Measurements from ENCODE around the gene ADIPOR2. TPM values are rescaled to one million over a fixed set of nuclear protein-coding genes. Genes with fewer than 3 reads are reported as not detected.

ADIPOR2 gene
- total RNA-seq, 1 experiment from 2014 or later, result 58.5 TPM

GRCh38 chr12:1777798-1778197 lies 86.9 kb downstream of the ADIPOR2 start:
- TF ChIP-seq CTCF (IDR thresholded peaks at IDR 0.05; ENCODE audit: unreplicated experiment), result no peak
- peak; percentile 49 for DNase-seq (ENCODE audit: unreplicated experiment)
- H3K36me3 Mint-ChIP-seq (ENCODE audit: insufficient read depth, unreplicated experiment), result peaks cover 28% of the 10 kb centered on the region
- intact Hi-C loops (cut with micrococcal nuclease), result loop anchor here (2.0 kb wide), 1 partner anchor 87 kb away; the partner anchor contains the start of gene ADIPOR2
- H3K9me3 Mint-ChIP-seq (ENCODE audit: unreplicated experiment), result no peaks in the 10 kb centered on the region
- peaks cover 49% of the 10 kb centered on the region for H3K4me1 Mint-ChIP-seq (ENCODE audit: insufficient read depth, unreplicated experiment)
- ChIA-PET POLR2A (interaction anchor here (1.2 kb wide), 1 partner anchor 13 kb away, joined by 3 read pairs; no protein-coding TSS in a partner anchor), CTCF (interaction anchor here (1.0 kb wide), 2 partner anchors 9 to 145 kb away, joined by 3 to 4 read pairs; no protein-coding TSS in a partner anchor)
- H3K27ac Mint-ChIP-seq (ENCODE audit: low read depth, unreplicated experiment), result no peak overlapping the region
- H3K4me3 Mint-ChIP-seq (ENCODE audit: unreplicated experiment), result peak overlapping the region; percentile 14
- H3K27me3 Mint-ChIP-seq (ENCODE audit: insufficient read depth, unreplicated experiment), result no peaks in the 10 kb centered on the region
- no TSS peak for BruUV-seq (replicated peaks)

GRCh38 chr12:1778911-1779310 lies 88.0 kb downstream of the ADIPOR2 start:
- H3K27ac Mint-ChIP-seq (ENCODE audit: low read depth, unreplicated experiment), result no peak overlapping the region
- TF ChIP-seq CTCF (IDR thresholded peaks at IDR 0.05; ENCODE audit: unreplicated experiment), result no peak

GRCh38 chr12:1779783-1780182 lies 88.9 kb downstream of the ADIPOR2 start:
- ChIA-PET POLR2A (interaction anchor here (0.7 to 1.6 kb wide), 2 partner anchors 89 to 120 kb away, joined by 4 to 6 read pairs; partner anchors contain the start of gene ADIPOR2), CTCF (interaction anchor here (0.6 to 1.8 kb wide), 4 partner anchors 11 to 145 kb away, joined by 3 to 11 read pairs (median 6); no protein-coding TSS in a partner anchor)
- Mint-ChIP-seq H3K4me3 (ENCODE audit: unreplicated experiment) (no peak overlapping the region), H3K36me3 (ENCODE audit: insufficient read depth, unreplicated experiment) (peaks cover 25% of the 10 kb centered on the region), H3K27ac (ENCODE audit: low read depth, unreplicated experiment) (peak overlapping the region; percentile 49), H3K9me3 (ENCODE audit: unreplicated experiment) (no peaks in the 10 kb centered on the region), H3K27me3 (ENCODE audit: insufficient read depth, unreplicated experiment) (no peaks in the 10 kb centered on the region), H3K4me1 (ENCODE audit: insufficient read depth, unreplicated experiment) (peaks cover 43% of the 10 kb centered on the region)
- no TSS peak for BruUV-seq (replicated peaks)
- no peak for TF ChIP-seq CTCF (IDR thresholded peaks at IDR 0.05; ENCODE audit: unreplicated experiment)
- peak; percentile 43 for DNase-seq (ENCODE audit: unreplicated experiment)
- intact Hi-C loops (cut with micrococcal nuclease), result loop anchor here (2.0 kb wide), 1 partner anchor 89 kb away; the partner anchor contains the start of gene ADIPOR2

More at GRCh38 chr12:1778911-1779310, 88.0 kb downstream of the ADIPOR2 start:
- DNase-seq (ENCODE audit: unreplicated experiment), result peak; percentile 14
- H3K4me1 Mint-ChIP-seq (ENCODE audit: insufficient read depth, unreplicated experiment), result peaks cover 45% of the 10 kb centered on the region
- no peaks in the 10 kb centered on the region for H3K27me3 Mint-ChIP-seq (ENCODE audit: insufficient read depth, unreplicated experiment)
- no peaks in the 10 kb centered on the region for H3K9me3 Mint-ChIP-seq (ENCODE audit: unreplicated experiment)
- ChIA-PET CTCF (interaction anchor here (1.8 kb wide), 1 partner anchor 12 kb away, joined by 11 read pairs; no protein-coding TSS in a partner anchor), POLR2A (interaction anchor here (0.7 to 1.6 kb wide), 3 partner anchors 77 to 88 kb away, joined by 3 to 6 read pairs (median 3); partner anchors contain the start of gene ADIPOR2)
- H3K36me3 Mint-ChIP-seq (ENCODE audit: insufficient read depth, unreplicated experiment), result peaks cover 23% of the 10 kb centered on the region
- no peak overlapping the region for H3K4me3 Mint-ChIP-seq (ENCODE audit: unreplicated experiment)
- BruUV-seq (replicated peaks), result TSS peak; percentile 12
- intact Hi-C loops (cut with micrococcal nuclease), result loop anchor here (2.0 kb wide), 1 partner anchor 88 kb away; the partner anchor contains the start of gene ADIPOR2

- no peak overlapping the region for H3K4me3 Mint-ChIP-seq (ENCODE audit: unreplicated experiment)
- no peaks in the 10 kb centered on the region for H3K27me3 Mint-ChIP-seq (ENCODE audit: insufficient read depth, unreplicated experiment)
- BruUV-seq (replicated peaks), result no TSS peak
- H3K9me3 Mint-ChIP-seq (ENCODE audit: unreplicated experiment), result no peaks in the 10 kb centered on the region
- ChIA-PET POLR2A (interaction anchor here (1.4 kb wide), 1 partner anchor 91 kb away, joined by 4 read pairs; the partner anchor contains the start of gene ADIPOR2), CTCF (interaction anchor here (0.7 to 1.8 kb wide), 3 partner anchors 9 to 148 kb away, joined by 5 to 14 read pairs (median 6); no protein-coding TSS in a partner anchor)
- DNase-seq (ENCODE audit: unreplicated experiment), result no peak
- no peak overlapping the region for H3K27ac Mint-ChIP-seq (ENCODE audit: low read depth, unreplicated experiment)
- peaks cover 40% of the 10 kb centered on the region for H3K36me3 Mint-ChIP-seq (ENCODE audit: insufficient read depth, unreplicated experiment)
- H3K4me1 Mint-ChIP-seq (ENCODE audit: insufficient read depth, unreplicated experiment), result peaks cover 28% of the 10 kb centered on the region
- intact Hi-C loops (cut with micrococcal nuclease), result no loop called here
- TF ChIP-seq CTCF (IDR thresholded peaks at IDR 0.05; ENCODE audit: unreplicated experiment), result no peak
Observed at GRCh38 chr12:1781772-1782171, 90.9 kb downstream of the ADIPOR2 start.
